Upper lobe of left lung (tissue), 4 donors: Measurements from ENCODE around the gene IL17RE.

ENCODE experiments used
- EP300 ChIP-seq, 4 donors: sonication (generic); formaldehyde crosslinking; IDR thresholded peaks; one replicate each; pipeline ENCODE4 v1.5.1; 2017; ENCODE audit warnings: antibody characterized with exemption in 4 of 4, control low read depth in 2 of 4
- POLR2A ChIP-seq, 4 donors: fragments of 450-650 bp; IDR thresholded peaks; one replicate each; pipeline ENCODE4 v1.5.1; 2016 to 2017; ENCODE audit warnings: antibody characterized with exemption in 4 of 4, mild to moderate bottlenecking in 2 of 4
- POLR2AphosphoS5 ChIP-seq, 2 donors: sonication (generic); formaldehyde crosslinking; IDR thresholded peaks; one replicate each; pipeline ENCODE4 v1.5.1; 2017; ENCODE audit warnings: antibody characterized with exemption in 2 of 2
- TF ChIP-seq, protein P1 (sequence below), 6 experiments: fragments of 450-650 bp in 4 of 6; fragments of 200-600 bp in 2 of 6; sonication (generic) in 2 of 6; IDR thresholded peaks; one replicate each; pipeline ENCODE4 v1.5.1; 2016 to 2019; ENCODE audit warnings: antibody characterized with exemption in 6 of 6

DNA sequence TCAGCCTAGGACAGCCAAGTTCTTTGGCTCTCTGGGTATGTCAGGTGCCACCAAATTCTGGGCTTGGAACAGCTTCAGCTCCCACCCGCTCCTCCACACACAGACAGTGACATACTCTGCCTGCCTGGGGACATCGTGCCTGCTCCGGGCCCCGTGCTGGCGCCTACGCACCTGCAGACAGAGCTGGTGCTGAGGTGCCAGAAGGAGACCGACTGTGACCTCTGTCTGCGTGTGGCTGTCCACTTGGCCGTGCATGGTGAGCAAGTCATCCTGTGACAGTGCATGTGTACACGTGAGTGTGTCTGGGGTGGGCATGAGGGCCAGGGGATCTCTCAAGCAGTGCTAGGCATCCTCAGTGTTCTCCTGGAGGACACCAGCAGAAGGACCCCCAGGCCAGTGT lies 15.2 kb downstream of the IL17RE start:
- TF ChIP-seq, protein P1, sequence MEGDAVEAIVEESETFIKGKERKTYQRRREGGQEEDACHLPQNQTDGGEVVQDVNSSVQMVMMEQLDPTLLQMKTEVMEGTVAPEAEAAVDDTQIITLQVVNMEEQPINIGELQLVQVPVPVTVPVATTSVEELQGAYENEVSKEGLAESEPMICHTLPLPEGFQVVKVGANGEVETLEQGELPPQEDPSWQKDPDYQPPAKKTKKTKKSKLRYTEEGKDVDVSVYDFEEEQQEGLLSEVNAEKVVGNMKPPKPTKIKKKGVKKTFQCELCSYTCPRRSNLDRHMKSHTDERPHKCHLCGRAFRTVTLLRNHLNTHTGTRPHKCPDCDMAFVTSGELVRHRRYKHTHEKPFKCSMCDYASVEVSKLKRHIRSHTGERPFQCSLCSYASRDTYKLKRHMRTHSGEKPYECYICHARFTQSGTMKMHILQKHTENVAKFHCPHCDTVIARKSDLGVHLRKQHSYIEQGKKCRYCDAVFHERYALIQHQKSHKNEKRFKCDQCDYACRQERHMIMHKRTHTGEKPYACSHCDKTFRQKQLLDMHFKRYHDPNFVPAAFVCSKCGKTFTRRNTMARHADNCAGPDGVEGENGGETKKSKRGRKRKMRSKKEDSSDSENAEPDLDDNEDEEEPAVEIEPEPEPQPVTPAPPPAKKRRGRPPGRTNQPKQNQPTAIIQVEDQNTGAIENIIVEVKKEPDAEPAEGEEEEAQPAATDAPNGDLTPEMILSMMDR (IDR thresholded peaks at IDR 0.05), result no peak
- TF ChIP-seq POLR2A (IDR thresholded peaks at IDR 0.05) (no peak), POLR2AphosphoS5 (IDR thresholded peaks at IDR 0.05) (no peak), EP300 (IDR thresholded peaks at IDR 0.05) (no peak)
